ENCODE results near the gene ZNF445. TPM values are rescaled to one million over a fixed set of nuclear protein-coding genes. Genes with fewer than 3 reads are reported as not detected.
A peak's percentile ranks its signal among the peaks of the same experiment; 100 is the strongest.

Gene ZNF445
- total RNA-seq, 1 donor from 2014 or later, result 46.1 TPM

GRCh38 chr3:44396200-44397171 is 81.0 kb downstream of the ZNF445 start:
- TF ChIP-seq, protein P1, sequence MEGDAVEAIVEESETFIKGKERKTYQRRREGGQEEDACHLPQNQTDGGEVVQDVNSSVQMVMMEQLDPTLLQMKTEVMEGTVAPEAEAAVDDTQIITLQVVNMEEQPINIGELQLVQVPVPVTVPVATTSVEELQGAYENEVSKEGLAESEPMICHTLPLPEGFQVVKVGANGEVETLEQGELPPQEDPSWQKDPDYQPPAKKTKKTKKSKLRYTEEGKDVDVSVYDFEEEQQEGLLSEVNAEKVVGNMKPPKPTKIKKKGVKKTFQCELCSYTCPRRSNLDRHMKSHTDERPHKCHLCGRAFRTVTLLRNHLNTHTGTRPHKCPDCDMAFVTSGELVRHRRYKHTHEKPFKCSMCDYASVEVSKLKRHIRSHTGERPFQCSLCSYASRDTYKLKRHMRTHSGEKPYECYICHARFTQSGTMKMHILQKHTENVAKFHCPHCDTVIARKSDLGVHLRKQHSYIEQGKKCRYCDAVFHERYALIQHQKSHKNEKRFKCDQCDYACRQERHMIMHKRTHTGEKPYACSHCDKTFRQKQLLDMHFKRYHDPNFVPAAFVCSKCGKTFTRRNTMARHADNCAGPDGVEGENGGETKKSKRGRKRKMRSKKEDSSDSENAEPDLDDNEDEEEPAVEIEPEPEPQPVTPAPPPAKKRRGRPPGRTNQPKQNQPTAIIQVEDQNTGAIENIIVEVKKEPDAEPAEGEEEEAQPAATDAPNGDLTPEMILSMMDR (conservative IDR thresholded peaks at IDR 0.05), result no peak
- H3K27me3 Mint-ChIP-seq (ENCODE audit: low read depth), result no peaks in the 10 kb centered on the region
- DNase-seq (ENCODE audit: low read depth, low spot score), result no peak
- peaks cover 9% of the 10 kb centered on the region for H3K36me3 Mint-ChIP-seq (ENCODE audit: low read depth)
- H3K9me3 Mint-ChIP-seq, result peaks cover 2% of the 10 kb centered on the region
- peaks cover 30% of the 10 kb centered on the region for H3K4me1 Mint-ChIP-seq
- no peak overlapping the region for H3K27ac Mint-ChIP-seq (ENCODE audit: unreplicated experiment)
- H3K4me3 Mint-ChIP-seq, result no peak overlapping the region

DNA sequence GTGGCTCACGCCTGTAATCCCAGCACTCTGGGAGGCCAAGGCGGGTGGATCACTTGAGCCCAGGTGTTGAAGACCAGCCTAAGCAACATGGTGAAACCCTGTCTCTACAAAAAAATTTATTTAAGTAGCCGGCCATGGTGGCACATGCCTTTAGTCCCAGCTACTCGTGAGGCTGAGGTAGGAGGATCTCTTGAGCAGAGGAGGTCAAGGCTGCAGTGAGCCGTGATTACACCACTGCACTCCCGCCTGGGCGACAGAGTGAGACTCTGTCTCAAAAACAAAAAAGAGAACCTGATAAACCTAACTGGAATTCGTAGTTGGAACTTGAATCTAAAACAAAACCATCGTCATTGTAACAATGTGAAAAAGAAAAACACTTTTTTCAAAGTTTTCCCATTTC is 81.8 kb downstream of the ZNF445 start:
- DNase-seq (ENCODE audit: low read depth, low spot score), result no peak
- Mint-ChIP-seq H3K27me3 (ENCODE audit: low read depth) (no peaks in the 10 kb centered on the region), H3K4me1 (peaks cover 25% of the 10 kb centered on the region), H3K9me3 (peaks cover 2% of the 10 kb centered on the region), H3K36me3 (ENCODE audit: low read depth) (peaks cover 7% of the 10 kb centered on the region), H3K27ac (ENCODE audit: unreplicated experiment) (peak overlapping the region; percentile 57), H3K4me3 (no peak overlapping the region)
- TF ChIP-seq, protein P1 (conservative IDR thresholded peaks at IDR 0.05), result no peak

DNA sequence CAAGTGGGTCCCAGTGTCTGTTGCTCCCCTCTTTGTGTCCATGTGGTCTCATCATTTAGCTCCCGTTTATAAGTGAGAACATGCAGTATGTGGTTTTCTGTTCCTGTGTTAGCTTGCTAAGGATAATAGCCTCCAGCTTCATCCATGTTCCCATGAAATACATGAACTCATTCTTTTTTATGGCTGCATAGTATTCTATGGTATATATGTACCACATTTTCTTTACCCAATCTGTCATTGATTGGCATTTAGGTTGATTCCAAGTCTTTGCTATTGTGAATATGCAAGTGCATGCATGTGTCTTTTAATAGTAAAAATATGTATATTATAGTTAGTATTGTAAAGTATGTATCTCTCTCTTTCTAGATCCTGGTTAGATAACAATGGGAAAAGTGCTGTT is 85.0 kb downstream of the ZNF445 start:
- Mint-ChIP-seq H3K27me3 (ENCODE audit: low read depth) (no peaks in the 10 kb centered on the region), H3K27ac (ENCODE audit: unreplicated experiment) (no peak overlapping the region), H3K4me1 (peaks cover 9% of the 10 kb centered on the region), H3K9me3 (peaks cover 5% of the 10 kb centered on the region), H3K36me3 (ENCODE audit: low read depth) (peaks cover 14% of the 10 kb centered on the region), H3K4me3 (no peak overlapping the region)
- no peak for DNase-seq (ENCODE audit: low read depth, low spot score)
- TF ChIP-seq, protein P1 (conservative IDR thresholded peaks at IDR 0.05), result no peak

- TF ChIP-seq, protein P1 (conservative IDR thresholded peaks at IDR 0.05), result no peak
- H3K27ac Mint-ChIP-seq (ENCODE audit: unreplicated experiment), result no peak overlapping the region
- H3K36me3 Mint-ChIP-seq (ENCODE audit: low read depth), result peaks cover 21% of the 10 kb centered on the region
- H3K27me3 Mint-ChIP-seq (ENCODE audit: low read depth), result no peaks in the 10 kb centered on the region
- H3K4me3 Mint-ChIP-seq, result no peak overlapping the region
- H3K9me3 Mint-ChIP-seq, result peaks cover 5% of the 10 kb centered on the region
- no peaks in the 10 kb centered on the region for H3K4me1 Mint-ChIP-seq
- no peak for DNase-seq (ENCODE audit: low read depth, low spot score)
Observed at GRCh38 chr3:44387404-44387803, 90.1 kb downstream of the ZNF445 start.

Other genes with a start within 250 kb of the ZNF445 start
- gene TOPAZ1, start 235.8 kb downstream of the ZNF445 start, total RNA-seq, result not detected in 2 replicates
- 25.3 and 25.8 TPM in 2 replicates for gene TCAIM, start 138.9 kb downstream of the ZNF445 start, total RNA-seq
- gene ZKSCAN7, start 77.5 kb upstream of the ZNF445 start, total RNA-seq, result 17.3 and 21.0 TPM in 2 replicates
- gene ZNF660, start 107.3 kb upstream of the ZNF445 start, total RNA-seq, result 26.1 and 29.8 TPM in 2 replicates
- gene ZNF197, start 147.4 kb upstream of the ZNF445 start, total RNA-seq, result 47.4 and 48.4 TPM in 2 replicates
- gene ZNF35, start 171.1 kb upstream of the ZNF445 start, total RNA-seq, result 23.0 and 24.5 TPM in 2 replicates
- not detected in 2 replicates for gene ZNF502, start 235.0 kb upstream of the ZNF445 start, total RNA-seq